Measurements from ENCODE around the gene BBS7. TPM values are rescaled to one million over a fixed set of nuclear protein-coding genes. Genes with fewer than 3 reads are reported as not detected.

The BBS7 gene
- total and polyA plus RNA-seq, 9 of the 15 experiments (the other 6 are each of a cell fraction or from before 2014, with no cell fraction given), result 13.4 to 25.8 (median 16.4) TPM

DNA sequence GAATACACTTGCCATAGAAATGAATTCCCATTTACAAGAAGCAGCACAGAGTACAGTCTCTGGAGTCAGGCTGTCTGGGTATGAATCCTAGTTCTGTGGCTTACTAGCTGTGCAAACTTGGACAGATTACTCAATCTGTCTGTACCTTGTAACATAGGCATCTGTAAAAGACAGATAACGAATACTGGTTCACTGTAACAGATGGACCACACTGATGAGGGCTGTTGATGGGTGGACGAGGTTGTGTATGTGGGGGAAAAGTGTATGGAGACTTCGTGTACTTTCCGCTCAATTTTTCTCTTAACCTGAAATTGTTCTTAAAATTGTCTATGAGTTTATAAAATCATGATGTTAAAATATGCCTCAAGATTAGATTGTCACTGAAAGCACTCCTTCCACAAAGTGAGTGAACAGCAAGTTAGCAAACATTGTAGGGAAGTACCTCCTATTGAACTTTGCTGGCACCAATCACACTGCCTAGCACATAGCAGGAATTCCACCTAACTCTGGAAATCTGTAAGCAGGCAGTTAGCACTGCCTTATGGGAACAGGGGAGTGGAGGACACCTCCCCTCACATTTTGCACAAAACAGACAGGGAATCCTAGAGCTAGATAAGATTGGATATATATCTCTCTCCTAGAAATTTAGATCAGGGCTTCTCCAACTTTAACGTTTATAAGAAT is 75.6 kb downstream of the BBS7 start (continued):
- TF ChIP-seq, protein P1, sequence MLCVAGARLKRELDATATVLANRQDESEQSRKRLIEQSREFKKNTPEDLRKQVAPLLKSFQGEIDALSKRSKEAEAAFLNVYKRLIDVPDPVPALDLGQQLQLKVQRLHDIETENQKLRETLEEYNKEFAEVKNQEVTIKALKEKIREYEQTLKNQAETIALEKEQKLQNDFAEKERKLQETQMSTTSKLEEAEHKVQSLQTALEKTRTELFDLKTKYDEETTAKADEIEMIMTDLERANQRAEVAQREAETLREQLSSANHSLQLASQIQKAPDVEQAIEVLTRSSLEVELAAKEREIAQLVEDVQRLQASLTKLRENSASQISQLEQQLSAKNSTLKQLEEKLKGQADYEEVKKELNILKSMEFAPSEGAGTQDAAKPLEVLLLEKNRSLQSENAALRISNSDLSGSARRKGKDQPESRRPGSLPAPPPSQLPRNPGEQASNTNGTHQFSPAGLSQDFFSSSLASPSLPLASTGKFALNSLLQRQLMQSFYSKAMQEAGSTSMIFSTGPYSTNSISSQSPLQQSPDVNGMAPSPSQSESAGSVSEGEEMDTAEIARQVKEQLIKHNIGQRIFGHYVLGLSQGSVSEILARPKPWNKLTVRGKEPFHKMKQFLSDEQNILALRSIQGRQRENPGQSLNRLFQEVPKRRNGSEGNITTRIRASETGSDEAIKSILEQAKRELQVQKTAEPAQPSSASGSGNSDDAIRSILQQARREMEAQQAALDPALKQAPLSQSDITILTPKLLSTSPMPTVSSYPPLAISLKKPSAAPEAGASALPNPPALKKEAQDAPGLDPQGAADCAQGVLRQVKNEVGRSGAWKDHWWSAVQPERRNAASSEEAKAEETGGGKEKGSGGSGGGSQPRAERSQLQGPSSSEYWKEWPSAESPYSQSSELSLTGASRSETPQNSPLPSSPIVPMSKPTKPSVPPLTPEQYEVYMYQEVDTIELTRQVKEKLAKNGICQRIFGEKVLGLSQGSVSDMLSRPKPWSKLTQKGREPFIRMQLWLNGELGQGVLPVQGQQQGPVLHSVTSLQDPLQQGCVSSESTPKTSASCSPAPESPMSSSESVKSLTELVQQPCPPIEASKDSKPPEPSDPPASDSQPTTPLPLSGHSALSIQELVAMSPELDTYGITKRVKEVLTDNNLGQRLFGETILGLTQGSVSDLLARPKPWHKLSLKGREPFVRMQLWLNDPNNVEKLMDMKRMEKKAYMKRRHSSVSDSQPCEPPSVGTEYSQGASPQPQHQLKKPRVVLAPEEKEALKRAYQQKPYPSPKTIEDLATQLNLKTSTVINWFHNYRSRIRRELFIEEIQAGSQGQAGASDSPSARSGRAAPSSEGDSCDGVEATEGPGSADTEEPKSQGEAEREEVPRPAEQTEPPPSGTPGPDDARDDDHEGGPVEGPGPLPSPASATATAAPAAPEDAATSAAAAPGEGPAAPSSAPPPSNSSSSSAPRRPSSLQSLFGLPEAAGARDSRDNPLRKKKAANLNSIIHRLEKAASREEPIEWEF (CRISPR knock-in tag; IDR thresholded peaks at IDR 0.05), result no peak
- TF ChIP-seq ILF3 (IDR thresholded peaks at IDR 0.05; ENCODE audit: borderline replicate concordance), result no peak
- TF ChIP-seq, protein P2, sequence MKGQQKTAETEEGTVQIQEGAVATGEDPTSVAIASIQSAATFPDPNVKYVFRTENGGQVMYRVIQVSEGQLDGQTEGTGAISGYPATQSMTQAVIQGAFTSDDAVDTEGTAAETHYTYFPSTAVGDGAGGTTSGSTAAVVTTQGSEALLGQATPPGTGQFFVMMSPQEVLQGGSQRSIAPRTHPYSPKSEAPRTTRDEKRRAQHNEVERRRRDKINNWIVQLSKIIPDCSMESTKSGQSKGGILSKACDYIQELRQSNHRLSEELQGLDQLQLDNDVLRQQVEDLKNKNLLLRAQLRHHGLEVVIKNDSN (CRISPR knock-in tag; IDR thresholded peaks at IDR 0.05), result no peak
- no peak for TF ChIP-seq RFX5 (IDR thresholded peaks at IDR 0.05; ENCODE audit: low read depth, low read length)
- TF ChIP-seq, protein P3, sequence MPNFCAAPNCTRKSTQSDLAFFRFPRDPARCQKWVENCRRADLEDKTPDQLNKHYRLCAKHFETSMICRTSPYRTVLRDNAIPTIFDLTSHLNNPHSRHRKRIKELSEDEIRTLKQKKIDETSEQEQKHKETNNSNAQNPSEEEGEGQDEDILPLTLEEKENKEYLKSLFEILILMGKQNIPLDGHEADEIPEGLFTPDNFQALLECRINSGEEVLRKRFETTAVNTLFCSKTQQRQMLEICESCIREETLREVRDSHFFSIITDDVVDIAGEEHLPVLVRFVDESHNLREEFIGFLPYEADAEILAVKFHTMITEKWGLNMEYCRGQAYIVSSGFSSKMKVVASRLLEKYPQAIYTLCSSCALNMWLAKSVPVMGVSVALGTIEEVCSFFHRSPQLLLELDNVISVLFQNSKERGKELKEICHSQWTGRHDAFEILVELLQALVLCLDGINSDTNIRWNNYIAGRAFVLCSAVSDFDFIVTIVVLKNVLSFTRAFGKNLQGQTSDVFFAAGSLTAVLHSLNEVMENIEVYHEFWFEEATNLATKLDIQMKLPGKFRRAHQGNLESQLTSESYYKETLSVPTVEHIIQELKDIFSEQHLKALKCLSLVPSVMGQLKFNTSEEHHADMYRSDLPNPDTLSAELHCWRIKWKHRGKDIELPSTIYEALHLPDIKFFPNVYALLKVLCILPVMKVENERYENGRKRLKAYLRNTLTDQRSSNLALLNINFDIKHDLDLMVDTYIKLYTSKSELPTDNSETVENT (CRISPR knock-in tag; IDR thresholded peaks at IDR 0.05), result no peak
- peak; percentile 76 for TF ChIP-seq CREM (IDR thresholded peaks at IDR 0.05; ENCODE audit: low read depth)
- TF ChIP-seq, protein P4, sequence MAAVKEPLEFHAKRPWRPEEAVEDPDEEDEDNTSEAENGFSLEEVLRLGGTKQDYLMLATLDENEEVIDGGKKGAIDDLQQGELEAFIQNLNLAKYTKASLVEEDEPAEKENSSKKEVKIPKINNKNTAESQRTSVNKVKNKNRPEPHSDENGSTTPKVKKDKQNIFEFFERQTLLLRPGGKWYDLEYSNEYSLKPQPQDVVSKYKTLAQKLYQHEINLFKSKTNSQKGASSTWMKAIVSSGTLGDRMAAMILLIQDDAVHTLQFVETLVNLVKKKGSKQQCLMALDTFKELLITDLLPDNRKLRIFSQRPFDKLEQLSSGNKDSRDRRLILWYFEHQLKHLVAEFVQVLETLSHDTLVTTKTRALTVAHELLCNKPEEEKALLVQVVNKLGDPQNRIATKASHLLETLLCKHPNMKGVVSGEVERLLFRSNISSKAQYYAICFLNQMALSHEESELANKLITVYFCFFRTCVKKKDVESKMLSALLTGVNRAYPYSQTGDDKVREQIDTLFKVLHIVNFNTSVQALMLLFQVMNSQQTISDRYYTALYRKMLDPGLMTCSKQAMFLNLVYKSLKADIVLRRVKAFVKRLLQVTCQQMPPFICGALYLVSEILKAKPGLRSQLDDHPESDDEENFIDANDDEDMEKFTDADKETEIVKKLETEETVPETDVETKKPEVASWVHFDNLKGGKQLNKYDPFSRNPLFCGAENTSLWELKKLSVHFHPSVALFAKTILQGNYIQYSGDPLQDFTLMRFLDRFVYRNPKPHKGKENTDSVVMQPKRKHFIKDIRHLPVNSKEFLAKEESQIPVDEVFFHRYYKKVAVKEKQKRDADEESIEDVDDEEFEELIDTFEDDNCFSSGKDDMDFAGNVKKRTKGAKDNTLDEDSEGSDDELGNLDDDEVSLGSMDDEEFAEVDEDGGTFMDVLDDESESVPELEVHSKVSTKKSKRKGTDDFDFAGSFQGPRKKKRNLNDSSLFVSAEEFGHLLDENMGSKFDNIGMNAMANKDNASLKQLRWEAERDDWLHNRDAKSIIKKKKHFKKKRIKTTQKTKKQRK (IDR thresholded peaks at IDR 0.05; ENCODE audit: borderline replicate concordance, low read depth, low read length), result no peak
- no peak for TF ChIP-seq SNIP1 (IDR thresholded peaks at IDR 0.05; ENCODE audit: low read depth)
- TF ChIP-seq ERF (CRISPR knock-in tag; IDR thresholded peaks at IDR 0.05), result no peak
- no peak for TF ChIP-seq CHD2 (IDR thresholded peaks at IDR 0.05; ENCODE audit: low read depth, low read length)
- TF ChIP-seq ZNF583 (CRISPR knock-in tag; IDR thresholded peaks at IDR 0.05), result no peak
- TF ChIP-seq ZNF316 (IDR thresholded peaks at IDR 0.05), result no peak
- TF ChIP-seq ZNF347 (CRISPR knock-in tag; IDR thresholded peaks at IDR 0.05; ENCODE audit: low read depth), result no peak
